HL-60 (cell line): ENCODE results near the gene SVOP.

Source experiments
- DNase-seq, 2 experiments: peaks; one replicate each; pipeline ENCODE4 v3.0.0-alpha.2; 2010 to 2020; ENCODE audit warnings: low read depth in 1 of 2, low spot score in 1 of 2
- H3K27ac ChIP-seq: fragments of 250-450 bp; sonication (Bioruptor Pico); replicated peaks from 2 replicates; pipeline ENCODE4 v1.5.1; 2020; ENCODE audit warnings: mild to moderate bottlenecking, moderate library complexity
- H3K27me3 ChIP-seq: fragments of 250-450 bp; sonication (Bioruptor Pico); 2 replicates; pipeline ENCODE4 v1.5.1; 2021; ENCODE audit warnings: mild to moderate bottlenecking, moderate library complexity; ENCODE audit not compliant: insufficient read depth, poor library complexity, severe bottlenecking
- H3K4me3 ChIP-seq: replicated peaks from 2 replicates; pipeline ENCODE4 v1.5.1; 2011; ENCODE audit warnings: mild to moderate bottlenecking, control low read depth, low read length; ENCODE audit not compliant: insufficient read depth
- CTCF ChIP-seq: IDR thresholded peaks from one replicate; pipeline ENCODE4 v1.5.1; 2011; ENCODE audit warnings: low read length, control low read depth, inconsistent platforms; ENCODE audit not compliant: insufficient read depth
- GABPA ChIP-seq: IDR thresholded peaks from 2 replicates; pipeline ENCODE4 v1.6.1; 2012; ENCODE audit warnings: low read depth
- POLR2AphosphoS5 ChIP-seq: IDR thresholded peaks from 2 replicates; pipeline ENCODE4 v1.6.1; 2012; ENCODE audit warnings: low read depth
- REST ChIP-seq: IDR thresholded peaks from 2 replicates; pipeline ENCODE4 v1.6.1; 2012; ENCODE audit warnings: low read depth; ENCODE audit not compliant: insufficient replicate concordance
- SPI1 ChIP-seq: IDR thresholded peaks from 2 replicates; pipeline ENCODE4 v1.6.1; 2012; ENCODE audit warnings: low read depth, mild to moderate bottlenecking, borderline replicate concordance

SVOP gene

DNA sequence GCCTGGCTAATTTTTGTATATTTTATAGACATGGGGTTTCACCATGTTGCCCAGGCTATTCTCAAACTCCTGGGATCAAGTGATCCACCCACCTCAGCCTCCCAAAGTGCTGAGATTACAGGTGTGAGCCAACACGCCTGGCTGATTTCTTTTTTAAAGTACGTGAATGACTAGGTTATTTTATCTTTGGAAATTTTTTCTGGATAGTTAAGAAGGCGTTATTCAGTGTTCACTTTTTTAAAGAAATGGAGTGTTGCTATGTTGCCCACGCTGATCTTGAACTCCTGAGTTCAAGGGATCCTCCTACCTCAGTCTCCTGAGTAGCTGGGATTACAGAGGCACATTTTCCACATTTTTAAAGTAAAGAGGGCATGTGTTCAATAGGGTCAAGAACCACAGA lies 58.6 kb downstream of the SVOP start:
- peaks cover 3% of the 10 kb centered on the region for H3K27me3 ChIP-seq
- H3K4me3 ChIP-seq: no peak overlapping the region
- no peak overlapping the region for H3K27ac ChIP-seq
- no peak for DNase-seq
- TF ChIP-seq CTCF: no peak
- no peak for TF ChIP-seq REST
- TF ChIP-seq POLR2AphosphoS5: no peak
- no peak for TF ChIP-seq GABPA
- TF ChIP-seq SPI1: no peak

GRCh38 chr12:108959748-108960655 lies 60.9 kb downstream of the SVOP start:
- no peak for TF ChIP-seq CTCF
- TF ChIP-seq GABPA: no peak
- TF ChIP-seq SPI1: no peak
- no peak for TF ChIP-seq REST
- TF ChIP-seq POLR2AphosphoS5: no peak
- DNase-seq: no peak
- Histone ChIP-seq H3K27me3 (peaks cover 3% of the 10 kb centered on the region), H3K27ac (no peak overlapping the region), H3K4me3 (no peak overlapping the region)

DNA sequence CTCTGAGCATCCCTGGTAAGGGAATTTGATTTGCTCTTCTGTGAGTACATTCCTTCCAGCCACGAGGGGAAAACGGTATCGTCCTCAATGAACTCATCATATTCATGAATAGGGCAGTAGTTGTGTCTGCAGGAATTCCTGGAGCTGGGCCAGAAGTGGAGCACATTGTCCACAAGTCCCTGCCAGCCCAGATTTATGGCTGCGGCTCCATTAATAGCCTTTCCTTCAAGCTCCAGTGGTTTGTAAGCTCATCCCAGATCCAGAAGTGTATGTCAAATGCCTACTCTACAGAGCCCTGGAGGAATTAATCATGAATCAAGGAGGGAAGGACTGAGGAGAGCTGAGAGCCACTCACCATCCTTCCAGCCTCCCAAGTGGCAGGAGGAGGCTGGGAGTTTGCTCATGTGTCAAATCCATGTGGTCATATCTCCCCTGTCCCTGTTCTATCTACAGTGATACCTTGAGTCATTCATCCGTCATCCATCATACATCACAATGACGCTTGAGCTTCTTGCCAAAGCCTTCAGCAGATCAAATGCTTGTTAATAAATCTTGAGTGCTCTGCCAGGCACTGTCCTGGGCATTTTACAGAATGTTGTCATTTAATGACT lies 65.5 kb downstream of the SVOP start:
- Histone ChIP-seq H3K27me3 (no peaks in the 10 kb centered on the region), H3K27ac (no peak overlapping the region), H3K4me3 (no peak overlapping the region)
- no peak for DNase-seq
- TF ChIP-seq POLR2AphosphoS5: no peak
- TF ChIP-seq GABPA: no peak
- no peak for TF ChIP-seq REST
- no peak for TF ChIP-seq CTCF
- no peak for TF ChIP-seq SPI1
